ENCODE data around the gene TMEM225B. TPM values are rescaled to one million over a fixed set of nuclear protein-coding genes. Genes with fewer than 3 reads are reported as not detected.
A peak's percentile ranks its signal among the peaks of the same experiment; 100 is the strongest.
"Not testable (repeated sequence)": the region's sequence is repeated elsewhere in the genome, so short reads cannot be mapped to it uniquely, and the experiment has no call there.

TMEM225B gene
- total RNA-seq, 1 donor from 2014 or later, result 0.52 TPM

DNA sequence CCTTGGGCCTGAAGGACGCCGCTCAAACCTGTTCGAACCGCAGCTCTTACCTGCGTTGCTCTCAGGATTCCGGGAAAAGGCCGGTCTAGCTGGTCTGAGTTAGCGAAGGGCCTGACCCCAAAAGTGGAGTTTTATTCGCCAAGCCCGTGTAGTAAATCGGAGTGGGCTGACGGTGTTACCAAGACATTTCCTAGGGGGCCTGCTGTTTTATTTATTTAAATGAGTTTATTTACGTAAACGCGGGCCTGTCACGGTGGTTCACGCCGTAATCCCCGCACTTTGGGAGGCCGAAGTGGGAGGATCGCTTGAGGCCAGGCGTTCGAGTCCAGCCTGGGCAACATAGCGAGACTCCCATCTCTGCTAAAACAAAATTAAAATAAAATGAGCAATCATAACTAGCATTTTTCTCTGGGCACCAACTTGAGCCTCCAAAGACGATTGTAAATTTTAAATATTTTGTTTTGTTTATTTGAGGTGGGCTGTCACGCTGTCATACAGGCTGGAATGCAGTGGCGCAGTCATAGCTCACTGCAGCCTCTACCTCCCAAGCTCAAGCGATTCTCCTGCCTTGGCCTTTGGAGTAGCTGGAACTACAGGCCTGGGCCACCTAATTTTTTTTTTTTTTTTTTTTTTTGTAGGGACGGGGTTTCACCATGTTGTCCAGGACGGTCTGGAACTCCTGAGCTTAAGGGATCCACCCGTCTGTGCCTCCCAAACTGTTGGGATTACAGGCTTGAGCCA lies 38.7 kb upstream of the TMEM225B start:
- H3K36me3 ChIP-seq (ENCODE audit: control insufficient read depth in 3 of 3, insufficient read depth in 3 of 3, low read length in 3 of 3), result peaks cover 35 to 46% (median 38%) of the 10 kb centered on the region in 3 donors
- peak overlapping the region; percentile 97 for H3K27ac ChIP-seq (ENCODE audit: low read depth, low read length)
- peaks cover 14 to 36% (median 25%) of the 10 kb centered on the region in 3 donors for H3K4me1 ChIP-seq (ENCODE audit: control insufficient read depth in 3 of 3, insufficient read depth in 3 of 3, low read length in 3 of 3)
- peak overlapping the region; percentile 82 to 96 (median 91) for H3K4me3 ChIP-seq (ENCODE audit: low read length in 3 of 3)
- H3K27me3 ChIP-seq (ENCODE audit: control insufficient read depth in 3 of 3, insufficient read depth in 3 of 3, low read length in 3 of 3), result no peaks in the 10 kb centered on the region
- peak overlapping the region; percentile 98 to 99 (median 98) for H3K9ac ChIP-seq (ENCODE audit: low read depth in 1 of 3, low read length in 3 of 3)
- no peaks in the 10 kb centered on the region for H3K9me3 ChIP-seq (ENCODE audit: control insufficient read depth in 3 of 3, low read length in 3 of 3)

GRCh38 chr7:99560834-99561736 lies 37.0 kb upstream of the TMEM225B start:
- H3K4me1 ChIP-seq (ENCODE audit: control insufficient read depth in 3 of 3, insufficient read depth in 3 of 3, low read length in 3 of 3), result peaks cover 14 to 36% (median 25%) of the 10 kb centered on the region in 3 donors
- H3K9ac ChIP-seq (ENCODE audit: low read depth in 1 of 3, low read length in 3 of 3), result peak overlapping the region in 1 of 3 donors; percentile 19
- H3K4me3 ChIP-seq (ENCODE audit: low read length in 3 of 3), result no peak overlapping the region
- H3K9me3 ChIP-seq (ENCODE audit: control insufficient read depth in 3 of 3, low read length in 3 of 3), result no peaks in the 10 kb centered on the region
- no peaks in the 10 kb centered on the region for H3K27me3 ChIP-seq (ENCODE audit: control insufficient read depth in 3 of 3, insufficient read depth in 3 of 3, low read length in 3 of 3)
- H3K27ac ChIP-seq (ENCODE audit: low read depth, low read length), result no peak overlapping the region
- peaks cover 42 to 53% (median 47%) of the 10 kb centered on the region in 3 donors for H3K36me3 ChIP-seq (ENCODE audit: control insufficient read depth in 3 of 3, insufficient read depth in 3 of 3, low read length in 3 of 3)

DNA sequence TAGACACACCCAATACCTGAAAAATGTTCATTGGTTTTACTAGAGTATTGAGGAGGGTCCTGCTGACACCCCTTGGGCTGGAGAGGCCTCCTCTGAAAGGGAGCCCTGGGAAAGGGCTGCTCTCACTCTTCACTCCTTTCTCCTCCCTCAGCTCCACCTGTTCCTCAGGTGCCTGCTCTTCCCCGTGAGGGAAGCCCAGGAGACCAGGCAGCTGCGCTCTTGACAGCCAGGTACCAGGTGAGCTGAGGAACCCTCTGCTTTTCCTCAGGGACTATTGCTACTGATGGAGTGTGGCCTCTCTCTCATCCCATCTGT lies 36.4 kb upstream of the TMEM225B start:
- peaks cover 42 to 56% (median 47%) of the 10 kb centered on the region in 3 donors for H3K36me3 ChIP-seq (ENCODE audit: control insufficient read depth in 3 of 3, insufficient read depth in 3 of 3, low read length in 3 of 3)

DNA sequence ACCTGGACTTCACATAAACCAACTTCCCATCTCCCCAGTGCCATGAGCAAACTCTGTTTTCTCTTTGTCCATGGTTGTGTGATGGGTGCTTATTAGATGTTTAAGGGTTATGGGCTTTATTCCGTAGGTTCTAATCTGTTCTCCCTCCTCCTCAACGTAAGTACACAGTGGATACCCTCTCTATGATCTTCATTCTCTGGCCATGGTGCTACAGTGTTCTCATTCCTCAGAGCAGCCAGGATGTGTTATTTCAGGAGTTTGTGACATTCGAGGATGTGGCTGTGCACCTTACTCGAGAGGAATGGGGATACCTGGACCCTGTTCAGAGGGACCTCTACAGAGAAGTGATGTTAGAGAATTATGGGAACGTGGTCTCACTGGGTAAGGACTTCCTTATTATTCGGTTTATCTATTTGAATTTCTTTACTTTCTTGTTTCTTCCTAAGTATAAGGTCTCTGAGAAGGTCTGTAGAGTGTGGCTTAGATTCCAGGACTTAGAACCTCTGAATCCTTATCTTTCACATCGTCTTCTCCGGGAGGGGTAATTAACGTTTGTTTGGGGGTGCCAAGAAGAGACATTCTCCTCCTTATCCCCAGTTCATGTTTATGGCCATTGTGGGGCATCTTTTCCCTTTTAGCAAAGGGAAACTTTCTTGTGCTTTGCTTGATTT lies 35.8 kb upstream of the TMEM225B start:
- Histone ChIP-seq H3K9ac (ENCODE audit: low read depth in 1 of 3, low read length in 3 of 3) (peak overlapping the region in 1 of 3 donors; percentile 11), H3K36me3 (ENCODE audit: control insufficient read depth in 3 of 3, insufficient read depth in 3 of 3, low read length in 3 of 3) (peaks cover 42 to 53% (median 47%) of the 10 kb centered on the region in 3 donors), H3K27me3 (ENCODE audit: control insufficient read depth in 3 of 3, insufficient read depth in 3 of 3, low read length in 3 of 3) (no peaks in the 10 kb centered on the region), H3K9me3 (ENCODE audit: control insufficient read depth in 3 of 3, low read length in 3 of 3) (no peaks in the 10 kb centered on the region), H3K4me3 (ENCODE audit: low read length in 3 of 3) (no peak overlapping the region), H3K27ac (ENCODE audit: low read depth, low read length) (peak overlapping the region; percentile 9), H3K4me1 (ENCODE audit: control insufficient read depth in 3 of 3, insufficient read depth in 3 of 3, low read length in 3 of 3) (peaks cover 11 to 32% (median 19%) of the 10 kb centered on the region in 3 donors)

More for the DNA sequence above, 36.4 kb upstream of the TMEM225B start:
- Histone ChIP-seq H3K27me3 (ENCODE audit: control insufficient read depth in 3 of 3, insufficient read depth in 3 of 3, low read length in 3 of 3) (no peaks in the 10 kb centered on the region), H3K4me3 (ENCODE audit: low read length in 3 of 3) (no peak overlapping the region), H3K9me3 (ENCODE audit: control insufficient read depth in 3 of 3, low read length in 3 of 3) (no peaks in the 10 kb centered on the region), H3K9ac (ENCODE audit: low read depth in 1 of 3, low read length in 3 of 3) (no peak overlapping the region), H3K4me1 (ENCODE audit: control insufficient read depth in 3 of 3, insufficient read depth in 3 of 3, low read length in 3 of 3) (peaks cover 14 to 36% (median 25%) of the 10 kb centered on the region in 3 donors), H3K27ac (ENCODE audit: low read depth, low read length) (no peak overlapping the region)

DNA sequence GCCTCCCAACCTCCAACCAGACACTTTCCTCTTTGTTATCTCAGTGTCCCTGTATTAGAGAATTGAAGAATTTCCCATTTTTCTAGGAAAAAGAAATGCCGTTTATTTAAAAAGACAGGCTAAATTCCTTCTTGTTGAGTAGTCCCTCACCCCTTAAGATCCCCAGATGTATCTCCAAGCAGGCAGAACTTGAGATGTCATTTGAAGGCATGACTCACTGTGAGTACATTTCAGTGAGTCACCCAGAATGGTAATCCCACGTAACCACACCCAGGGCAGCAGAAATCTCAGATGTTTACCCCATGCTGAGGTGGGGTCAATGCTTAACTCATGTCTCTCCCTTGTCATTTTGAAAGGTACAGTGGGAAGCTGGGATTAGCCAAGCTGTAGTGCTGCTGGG lies 35.2 kb upstream of the TMEM225B start:
- Histone ChIP-seq H3K27ac (ENCODE audit: low read depth, low read length) (peak overlapping the region; percentile 9), H3K4me1 (ENCODE audit: control insufficient read depth in 3 of 3, insufficient read depth in 3 of 3, low read length in 3 of 3) (peaks cover 11 to 27% (median 13%) of the 10 kb centered on the region in 3 donors), H3K9ac (ENCODE audit: low read depth in 1 of 3, low read length in 3 of 3) (peak overlapping the region in 2 of 3 donors; percentile 11 to 43), H3K4me3 (ENCODE audit: low read length in 3 of 3) (no peak overlapping the region), H3K9me3 (ENCODE audit: control insufficient read depth in 3 of 3, low read length in 3 of 3) (no peaks in the 10 kb centered on the region), H3K27me3 (ENCODE audit: control insufficient read depth in 3 of 3, insufficient read depth in 3 of 3, low read length in 3 of 3) (no peaks in the 10 kb centered on the region), H3K36me3 (ENCODE audit: control insufficient read depth in 3 of 3, insufficient read depth in 3 of 3, low read length in 3 of 3) (peaks cover 42 to 52% (median 47%) of the 10 kb centered on the region in 3 donors)

DNA sequence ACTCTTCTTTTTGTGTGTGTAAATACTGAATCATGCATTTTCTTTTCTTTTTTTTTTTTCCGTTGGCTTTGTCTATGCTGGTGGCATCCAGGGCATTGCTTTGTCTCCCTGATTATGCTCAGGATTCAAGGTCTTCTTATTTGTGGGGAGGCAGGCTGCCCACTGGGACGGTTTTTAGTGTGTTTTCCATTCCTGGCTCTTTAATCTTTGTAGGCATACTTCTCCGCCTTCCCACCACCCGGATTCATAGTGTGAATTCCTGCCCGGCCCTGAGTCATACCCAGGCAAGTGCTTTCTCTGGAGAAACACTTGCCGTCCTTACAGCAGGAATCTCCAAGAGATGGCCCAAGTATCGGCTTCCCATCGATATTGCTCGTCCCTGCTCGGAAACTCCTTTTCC lies 34.4 kb upstream of the TMEM225B start:
- no peaks in the 10 kb centered on the region for H3K27me3 ChIP-seq (ENCODE audit: control insufficient read depth in 3 of 3, insufficient read depth in 3 of 3, low read length in 3 of 3)
- no peak overlapping the region for H3K4me3 ChIP-seq (ENCODE audit: low read length in 3 of 3)
- no peak overlapping the region for H3K27ac ChIP-seq (ENCODE audit: low read depth, low read length)
- H3K4me1 ChIP-seq (ENCODE audit: control insufficient read depth in 3 of 3, insufficient read depth in 3 of 3, low read length in 3 of 3), result peaks cover 11 to 23% (median 13%) of the 10 kb centered on the region in 3 donors
- peaks cover 44 to 54% (median 49%) of the 10 kb centered on the region in 3 donors for H3K36me3 ChIP-seq (ENCODE audit: control insufficient read depth in 3 of 3, insufficient read depth in 3 of 3, low read length in 3 of 3)
- H3K9ac ChIP-seq (ENCODE audit: low read depth in 1 of 3, low read length in 3 of 3), result no peak overlapping the region
- no peaks in the 10 kb centered on the region for H3K9me3 ChIP-seq (ENCODE audit: control insufficient read depth in 3 of 3, low read length in 3 of 3)

DNA sequence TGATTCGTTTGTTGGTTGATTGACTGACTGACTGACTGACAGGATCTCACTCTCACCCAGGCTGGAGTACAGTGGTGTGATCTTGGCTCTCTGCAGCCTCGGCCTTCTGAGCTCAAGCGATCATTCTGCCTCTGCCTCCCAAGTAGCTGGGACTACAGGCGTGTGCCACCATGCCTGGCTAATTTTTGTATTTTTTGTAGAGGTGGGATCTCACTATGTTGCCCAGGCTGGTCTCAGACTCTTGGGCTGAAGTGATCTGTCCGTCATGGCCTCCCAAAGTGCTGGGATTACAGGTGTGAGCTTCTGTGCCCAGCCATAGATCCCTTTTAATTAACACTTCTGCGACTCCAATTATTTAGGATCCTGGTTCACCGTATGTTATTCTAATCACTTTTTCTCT lies 29.3 kb upstream of the TMEM225B start:
- not testable (repeated sequence) for H3K9me3 ChIP-seq (ENCODE audit: control insufficient read depth in 3 of 3, low read length in 3 of 3); H3K27me3 ChIP-seq (ENCODE audit: control insufficient read depth in 3 of 3, insufficient read depth in 3 of 3, low read length in 3 of 3); H3K4me1 ChIP-seq (ENCODE audit: control insufficient read depth in 3 of 3, insufficient read depth in 3 of 3, low read length in 3 of 3); H3K4me3 ChIP-seq (ENCODE audit: low read length in 3 of 3); H3K9ac ChIP-seq (ENCODE audit: low read depth in 1 of 3, low read length in 3 of 3); H3K27ac ChIP-seq (ENCODE audit: low read depth, low read length)
- H3K36me3 ChIP-seq (ENCODE audit: control insufficient read depth in 3 of 3, insufficient read depth in 3 of 3, low read length in 3 of 3), result peaks cover 24 to 60% (median 41%) of the 10 kb centered on the region in 3 donors

DNA sequence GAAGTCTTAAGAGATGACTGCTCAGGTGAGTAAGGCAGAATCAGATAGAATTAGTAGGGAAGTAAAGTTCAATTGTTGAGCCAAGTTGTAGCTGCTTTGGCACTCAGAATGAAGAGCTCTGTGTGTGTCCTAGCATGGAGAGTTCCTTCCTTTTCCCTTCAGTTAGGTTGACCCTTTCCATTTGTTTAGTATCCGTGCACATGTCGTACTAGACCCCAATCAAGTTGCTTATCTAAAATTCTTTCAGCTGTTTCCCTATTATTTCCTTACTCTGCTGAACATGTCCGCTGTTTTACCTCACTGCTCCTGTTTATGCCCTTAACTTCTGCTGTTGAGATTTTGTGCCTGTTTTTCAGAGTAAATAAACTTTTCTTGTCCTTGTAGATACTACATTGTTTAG lies 26.3 kb upstream of the TMEM225B start:
- Histone ChIP-seq H3K36me3 (ENCODE audit: control insufficient read depth in 3 of 3, insufficient read depth in 3 of 3, low read length in 3 of 3) (peaks cover 11 to 45% (median 23%) of the 10 kb centered on the region in 3 donors), H3K9me3 (ENCODE audit: control insufficient read depth in 3 of 3, low read length in 3 of 3) (no peaks in the 10 kb centered on the region), H3K4me3 (ENCODE audit: low read length in 3 of 3) (no peak overlapping the region), H3K9ac (ENCODE audit: low read depth in 1 of 3, low read length in 3 of 3) (no peak overlapping the region), H3K27ac (ENCODE audit: low read depth, low read length) (no peak overlapping the region), H3K4me1 (ENCODE audit: control insufficient read depth in 3 of 3, insufficient read depth in 3 of 3, low read length in 3 of 3) (no peaks in the 10 kb centered on the region), H3K27me3 (ENCODE audit: control insufficient read depth in 3 of 3, insufficient read depth in 3 of 3, low read length in 3 of 3) (no peaks in the 10 kb centered on the region)

DNA sequence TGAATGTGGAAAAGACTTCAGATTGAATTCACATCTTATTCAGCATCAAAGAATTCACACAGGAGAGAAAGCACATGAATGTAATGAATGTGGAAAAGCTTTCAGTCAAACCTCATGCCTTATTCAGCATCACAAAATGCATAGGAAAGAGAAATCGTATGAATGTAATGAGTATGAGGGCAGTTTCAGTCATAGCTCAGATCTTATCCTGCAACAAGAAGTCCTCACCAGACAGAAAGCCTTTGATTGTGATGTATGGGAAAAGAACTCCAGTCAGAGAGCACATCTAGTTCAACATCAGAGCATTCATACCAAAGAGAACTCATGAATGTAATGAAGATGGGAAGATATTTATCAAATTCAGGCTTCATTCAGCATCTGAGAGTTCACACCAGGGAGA lies 24.8 kb upstream of the TMEM225B start:
- Histone ChIP-seq H3K36me3 (ENCODE audit: control insufficient read depth in 3 of 3, insufficient read depth in 3 of 3, low read length in 3 of 3) (peaks cover 11 to 45% (median 23%) of the 10 kb centered on the region in 3 donors), H3K4me3 (ENCODE audit: low read length in 3 of 3) (no peak overlapping the region), H3K4me1 (ENCODE audit: control insufficient read depth in 3 of 3, insufficient read depth in 3 of 3, low read length in 3 of 3) (peaks cover 3 to 9% (median 6%) of the 10 kb centered on the region in 3 donors), H3K9ac (ENCODE audit: low read depth in 1 of 3, low read length in 3 of 3) (no peak overlapping the region), H3K27me3 (ENCODE audit: control insufficient read depth in 3 of 3, insufficient read depth in 3 of 3, low read length in 3 of 3) (no peaks in the 10 kb centered on the region), H3K27ac (ENCODE audit: low read depth, low read length) (no peak overlapping the region), H3K9me3 (ENCODE audit: control insufficient read depth in 3 of 3, low read length in 3 of 3) (no peaks in the 10 kb centered on the region)
